BJ (cell line): ENCODE results near the gene CDHR4. TPM values are rescaled to one million over a fixed set of nuclear protein-coding genes. Genes with fewer than 3 reads are reported as not detected.
"Not testable (repeated sequence)": the region's sequence is repeated elsewhere in the genome, so short reads cannot be mapped to it uniquely, and the experiment has no call there.

ENCODE experiments used
- CTCF ChIA-PET: fragments of 350-600 bp; formaldehyde crosslinking; extraction: SDS; loops from one replicate; lab custom pipeline; 2021; ENCODE audit warnings: antibody characterized with exemption, inconsistent platforms; lab: Yijun Ruan, JAX
- POLR2A ChIA-PET: fragments of 300-600 bp; sonication (Branson Sonifier 250); formaldehyde crosslinking; extraction: SDS; loops from one replicate; lab custom pipeline; 2021; ENCODE audit warnings: antibody characterized with exemption; lab: Charles Lee
- DNase-seq: peaks from one replicate; pipeline ENCODE4 v3.0.0-alpha.2; 2011; ENCODE audit warnings: low read depth
- H3K27me3 ChIP-seq: 2 replicates; pipeline ENCODE4 v1.6.0; 2011; ENCODE audit warnings: low read length; ENCODE audit not compliant: control insufficient read depth, insufficient read depth
- H3K36me3 ChIP-seq: 2 replicates; pipeline ENCODE4 v1.5.1; 2011; ENCODE audit warnings: low read length; ENCODE audit not compliant: control insufficient read depth, insufficient read depth
- H3K4me3 ChIP-seq: 2 replicates; pipeline ENCODE4 v1.5.1; 2011; ENCODE audit warnings: low read depth, mild to moderate bottlenecking, control low read depth, low read length
- CTCF ChIP-seq: IDR thresholded peaks from 2 replicates; pipeline ENCODE4 v1.5.1; 2011; ENCODE audit warnings: low read depth, mild to moderate bottlenecking, control low read depth, inconsistent platforms, low read length, moderate library complexity; ENCODE audit not compliant: insufficient read depth
- polyA plus RNA-seq: library from polyadenylated mRNA; depleted of rRNA; stranded (reverse); fragments of >200 nt; gene quantifications from 2 replicates; pipeline ENCODE4 v1.2.3, GENCODE V29; 2011

The CDHR4 gene
- polyA plus RNA-seq, 1 experiment = not detected

- H3K27me3 ChIP-seq = no peaks in the 10 kb centered on the region
- ChIA-PET POLR2A (interaction anchor here (0.6 to 1.4 kb wide), 3 partner anchors 17 to 187 kb away, joined by 4 to 8 read pairs (median 5); partner anchors contain the start of gene INKA1), CTCF (interaction anchor here (0.9 to 2.5 kb wide), 7 partner anchors 11 to 119 kb away, joined by 3 to 13 read pairs (median 5); partner anchors contain the start of genes CDHR4 and INKA1)
- no peak for TF ChIP-seq CTCF
- peaks cover 1% of the 10 kb centered on the region; the same call in 1 of the 2 replicates for H3K36me3 ChIP-seq
- DNase-seq = peak; percentile 99
- H3K4me3 ChIP-seq = peak within 1 kb of the TSS; percentile 85
These were observed 13.1 kb downstream of the CDHR4 start, which contains the start of gene IP6K1 for GRCh38 chr3:49786357-49787181. TSS of gene IP6K1 (minus strand) at chr3:49786542. CDS start at chr3:49748040, 38,502 bp downstream.

- Histone ChIP-seq H3K36me3 (peaks cover 4% of the 10 kb centered on the region; the same call in 1 of the 2 replicates), H3K4me3 (peak overlapping the region; percentile 85), H3K27me3 (no peaks in the 10 kb centered on the region)
- no peak for DNase-seq
- ChIA-PET POLR2A (interaction anchor here (0.5 to 1.4 kb wide), 4 partner anchors 14 to 187 kb away, joined by 3 to 8 read pairs (median 4); partner anchors contain the start of gene INKA1), CTCF (interaction anchor here (0.8 to 2.5 kb wide), 6 partner anchors 10 to 82 kb away, joined by 3 to 13 read pairs (median 4); partner anchors contain the start of gene INKA1)
- TF ChIP-seq CTCF = no peak
These were observed 13.9 kb downstream of the CDHR4 start for GRCh38 chr3:49785565-49786356.

GRCh38 chr3:49782277-49782676 lies 17.4 kb downstream of the CDHR4 start:
- POLR2A ChIA-PET, H3K4me3 ChIP-seq, H3K27me3 ChIP-seq, DNase-seq, H3K36me3 ChIP-seq: not testable (repeated sequence)
- CTCF ChIA-PET = interaction anchor here (0.9 kb wide), 1 partner anchor 21 kb away, joined by 3 read pairs; the partner anchor contains the start of gene INKA1

- TF ChIP-seq CTCF = no peak
- Histone ChIP-seq H3K4me3 (no peak overlapping the region), H3K36me3 (peaks cover 4% of the 10 kb centered on the region; the same call in 1 of the 2 replicates), H3K27me3 (no peaks in the 10 kb centered on the region)
- POLR2A ChIA-PET = no interaction called here
- CTCF ChIA-PET = interaction anchor here (0.9 kb wide), 1 partner anchor 21 kb away, joined by 3 read pairs; the partner anchor contains the start of gene INKA1
- DNase-seq = no peak
These were observed 18.1 kb downstream of the CDHR4 start for GRCh38 chr3:49781415-49782199.

- H3K36me3 ChIP-seq, H3K4me3 ChIP-seq, POLR2A ChIA-PET, H3K27me3 ChIP-seq, CTCF ChIA-PET, DNase-seq: not testable (repeated sequence)
These were observed 18.7 kb downstream of the CDHR4 start for GRCh38 chr3:49780975-49781365.
